ENCODE data around the gene SYNDIG1. TPM values are rescaled to one million over a fixed set of nuclear protein-coding genes. Genes with fewer than 3 reads are reported as not detected.

The SYNDIG1 gene
- total RNA-seq, 2 donors from 2014 or later = not detected

GRCh38 chr20:24638591-24639548 lies 169.4 kb downstream of the SYNDIG1 start:
- ATAC-seq (replicated peaks) = no peak
- Mint-ChIP-seq H3K36me3 (ENCODE audit: low read depth) (no peaks in the 10 kb centered on the region), H3K27ac (no peak overlapping the region), H3K27me3 (peaks cover 17% of the 10 kb centered on the region), H3K4me3 (no peak overlapping the region), H3K4me1 (no peaks in the 10 kb centered on the region), H3K9me3 (no peaks in the 10 kb centered on the region)

GRCh38 chr20:24640276-24640675 lies 170.8 kb downstream of the SYNDIG1 start:
- no peaks in the 10 kb centered on the region for H3K4me1 Mint-ChIP-seq
- no peak overlapping the region for H3K27ac Mint-ChIP-seq
- peaks cover 15% of the 10 kb centered on the region for H3K27me3 Mint-ChIP-seq
- H3K9me3 Mint-ChIP-seq = no peaks in the 10 kb centered on the region
- H3K36me3 Mint-ChIP-seq (ENCODE audit: low read depth) = no peaks in the 10 kb centered on the region
- no peak overlapping the region for H3K4me3 Mint-ChIP-seq
- ATAC-seq (replicated peaks) = no peak

DNA sequence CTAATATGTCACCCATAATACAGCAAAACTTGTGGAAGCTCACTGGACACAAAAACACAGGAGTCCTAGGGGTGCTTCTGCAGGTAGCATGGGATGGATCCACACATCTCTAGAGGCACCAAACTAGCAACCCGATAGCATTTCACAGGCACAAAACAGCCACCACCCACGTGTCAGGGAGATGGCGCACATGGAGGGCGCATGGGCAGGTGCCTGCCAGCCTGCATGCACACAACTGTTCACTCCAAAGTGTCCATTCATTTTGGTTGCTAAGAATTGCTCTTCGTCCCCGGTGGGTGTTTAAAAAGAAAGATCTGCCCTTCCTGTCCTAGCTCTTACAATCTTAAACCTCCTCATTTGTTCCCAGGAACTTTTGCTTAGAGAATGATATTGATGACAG lies 171.3 kb downstream of the SYNDIG1 start:
- H3K36me3 Mint-ChIP-seq (ENCODE audit: low read depth) = no peaks in the 10 kb centered on the region
- ATAC-seq (replicated peaks) = no peak
- H3K27ac Mint-ChIP-seq = no peak overlapping the region
- H3K4me1 Mint-ChIP-seq = no peaks in the 10 kb centered on the region
- no peak overlapping the region for H3K4me3 Mint-ChIP-seq
- H3K9me3 Mint-ChIP-seq = no peaks in the 10 kb centered on the region
- H3K27me3 Mint-ChIP-seq = peaks cover 12% of the 10 kb centered on the region

GRCh38 chr20:24643731-24644626 lies 174.6 kb downstream of the SYNDIG1 start:
- no peaks in the 10 kb centered on the region for H3K36me3 Mint-ChIP-seq (ENCODE audit: low read depth)
- no peaks in the 10 kb centered on the region for H3K9me3 Mint-ChIP-seq
- H3K4me1 Mint-ChIP-seq = no peaks in the 10 kb centered on the region
- peaks cover 28% of the 10 kb centered on the region for H3K27me3 Mint-ChIP-seq
- H3K27ac Mint-ChIP-seq = no peak overlapping the region
- no peak for ATAC-seq (replicated peaks)
- no peak overlapping the region for H3K4me3 Mint-ChIP-seq

DNA sequence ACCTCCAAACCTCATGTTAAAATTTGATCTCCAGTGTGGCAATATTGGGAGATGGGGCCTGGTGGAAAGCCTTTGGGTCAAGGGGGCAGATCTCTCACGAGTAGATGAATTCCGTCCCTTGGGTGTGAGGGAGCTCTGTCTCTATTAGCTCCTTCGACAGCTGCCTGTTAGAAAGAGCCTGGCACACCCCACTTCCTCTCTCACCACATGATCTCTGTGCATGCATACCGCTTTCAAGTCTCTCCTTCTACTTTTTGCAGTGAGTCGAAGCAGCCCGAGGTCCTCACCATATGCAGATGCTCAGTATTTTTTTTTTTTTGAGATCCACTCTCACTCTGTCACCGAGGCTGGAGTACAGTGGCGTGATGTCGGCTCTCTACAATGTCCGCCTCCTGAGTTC lies 176.9 kb downstream of the SYNDIG1 start:
- H3K4me1 Mint-ChIP-seq = no peaks in the 10 kb centered on the region
- no peak for ATAC-seq (replicated peaks)
- no peak overlapping the region for H3K27ac Mint-ChIP-seq

DNA sequence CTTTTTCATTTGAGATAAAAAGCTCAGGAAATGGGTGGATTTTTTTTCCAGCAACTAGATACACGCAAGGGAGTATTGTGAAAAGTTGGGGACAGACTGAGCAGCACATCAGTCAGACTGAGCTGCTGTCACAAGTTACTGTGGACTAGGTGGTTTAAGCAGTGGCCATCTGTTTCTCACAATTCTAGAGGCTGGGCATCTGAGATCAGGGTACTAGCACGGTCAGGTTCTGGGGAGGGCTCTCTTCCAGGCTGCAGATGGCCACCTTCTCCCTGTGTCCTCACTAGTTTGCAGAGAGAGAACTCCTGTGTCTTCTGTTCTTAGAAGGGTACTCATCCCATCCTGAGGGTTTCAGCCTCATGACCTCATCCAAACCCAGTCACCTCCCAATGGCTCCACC lies 178.3 kb downstream of the SYNDIG1 start:
- peaks cover 26% of the 10 kb centered on the region for H3K27me3 Mint-ChIP-seq
- no peaks in the 10 kb centered on the region for H3K4me1 Mint-ChIP-seq
- H3K4me3 Mint-ChIP-seq = no peak overlapping the region
- H3K9me3 Mint-ChIP-seq = no peaks in the 10 kb centered on the region
- ATAC-seq (replicated peaks) = no peak
- H3K36me3 Mint-ChIP-seq (ENCODE audit: low read depth) = no peaks in the 10 kb centered on the region
- H3K27ac Mint-ChIP-seq = no peak overlapping the region

More for the DNA sequence above, 176.9 kb downstream of the SYNDIG1 start:
- no peak overlapping the region for H3K4me3 Mint-ChIP-seq
- H3K9me3 Mint-ChIP-seq = no peaks in the 10 kb centered on the region
- H3K27me3 Mint-ChIP-seq = peaks cover 26% of the 10 kb centered on the region
- H3K36me3 Mint-ChIP-seq (ENCODE audit: low read depth) = no peaks in the 10 kb centered on the region

GRCh38 chr20:24648481-24648880 lies 179.1 kb downstream of the SYNDIG1 start:
- no peak overlapping the region for H3K4me3 Mint-ChIP-seq
- H3K27ac Mint-ChIP-seq = no peak overlapping the region
- no peaks in the 10 kb centered on the region for H3K36me3 Mint-ChIP-seq (ENCODE audit: low read depth)
- no peak for ATAC-seq (replicated peaks)
- peaks cover 26% of the 10 kb centered on the region for H3K27me3 Mint-ChIP-seq
- no peaks in the 10 kb centered on the region for H3K4me1 Mint-ChIP-seq
- no peaks in the 10 kb centered on the region for H3K9me3 Mint-ChIP-seq

DNA sequence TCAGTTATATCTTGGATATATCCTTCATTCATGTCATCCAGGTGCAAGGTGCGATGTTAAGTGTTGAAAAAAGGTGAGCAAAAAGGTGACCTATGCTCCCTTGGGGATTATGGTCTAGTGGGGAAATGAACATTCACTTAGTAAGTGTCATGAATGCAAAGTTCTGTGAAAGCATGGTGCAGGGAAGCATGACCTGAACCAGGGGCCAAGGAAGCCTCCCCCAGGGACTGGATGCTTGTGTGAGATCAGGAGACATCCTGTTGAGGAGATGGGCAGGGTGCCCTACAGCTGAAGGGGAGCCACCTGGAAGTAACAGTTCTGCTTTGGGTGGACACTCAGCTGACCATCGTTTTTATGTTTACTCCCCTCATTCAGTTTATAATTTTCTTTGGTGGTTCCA lies 179.5 kb downstream of the SYNDIG1 start:
- Mint-ChIP-seq H3K36me3 (ENCODE audit: low read depth) (no peaks in the 10 kb centered on the region), H3K4me3 (no peak overlapping the region), H3K9me3 (no peaks in the 10 kb centered on the region), H3K4me1 (no peaks in the 10 kb centered on the region), H3K27me3 (peaks cover 26% of the 10 kb centered on the region), H3K27ac (no peak overlapping the region)
- no peak for ATAC-seq (replicated peaks)

GRCh38 chr20:24649787-24650490 lies 180.5 kb downstream of the SYNDIG1 start:
- Mint-ChIP-seq H3K27me3 (peaks cover 26% of the 10 kb centered on the region), H3K4me1 (no peaks in the 10 kb centered on the region), H3K9me3 (no peaks in the 10 kb centered on the region), H3K4me3 (no peak overlapping the region), H3K36me3 (ENCODE audit: low read depth) (no peaks in the 10 kb centered on the region), H3K27ac (no peak overlapping the region)
- no peak for ATAC-seq (replicated peaks)

GRCh38 chr20:24651171-24651975 lies 181.9 kb downstream of the SYNDIG1 start:
- Mint-ChIP-seq H3K4me1 (no peaks in the 10 kb centered on the region), H3K36me3 (ENCODE audit: low read depth) (no peaks in the 10 kb centered on the region), H3K27ac (no peak overlapping the region), H3K9me3 (no peaks in the 10 kb centered on the region), H3K27me3 (peaks cover 19% of the 10 kb centered on the region), H3K4me3 (no peak overlapping the region)
- no peak for ATAC-seq (replicated peaks)

DNA sequence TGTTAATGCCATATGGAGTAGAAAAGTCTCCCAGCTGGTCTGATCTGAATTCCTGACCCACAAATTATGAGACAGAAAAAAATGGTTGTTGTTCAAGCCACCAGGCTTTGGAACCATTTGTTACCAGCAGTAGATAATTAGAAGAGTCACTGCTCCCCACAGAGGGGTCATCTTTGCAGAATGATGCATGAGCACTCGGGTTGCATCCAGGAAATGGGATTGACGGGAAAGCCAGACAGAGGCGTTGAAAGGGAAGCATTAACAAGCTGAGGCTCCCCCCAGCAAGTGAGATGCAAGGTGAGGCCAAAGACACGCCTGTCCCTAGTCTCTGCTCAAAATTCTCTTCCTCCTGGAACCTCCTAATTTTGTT lies 182.5 kb downstream of the SYNDIG1 start:
- Mint-ChIP-seq H3K4me1 (no peaks in the 10 kb centered on the region), H3K27ac (no peak overlapping the region), H3K4me3 (no peak overlapping the region), H3K9me3 (no peaks in the 10 kb centered on the region), H3K36me3 (ENCODE audit: low read depth) (no peaks in the 10 kb centered on the region), H3K27me3 (peaks cover 16% of the 10 kb centered on the region)
- no peak for ATAC-seq (replicated peaks)

DNA sequence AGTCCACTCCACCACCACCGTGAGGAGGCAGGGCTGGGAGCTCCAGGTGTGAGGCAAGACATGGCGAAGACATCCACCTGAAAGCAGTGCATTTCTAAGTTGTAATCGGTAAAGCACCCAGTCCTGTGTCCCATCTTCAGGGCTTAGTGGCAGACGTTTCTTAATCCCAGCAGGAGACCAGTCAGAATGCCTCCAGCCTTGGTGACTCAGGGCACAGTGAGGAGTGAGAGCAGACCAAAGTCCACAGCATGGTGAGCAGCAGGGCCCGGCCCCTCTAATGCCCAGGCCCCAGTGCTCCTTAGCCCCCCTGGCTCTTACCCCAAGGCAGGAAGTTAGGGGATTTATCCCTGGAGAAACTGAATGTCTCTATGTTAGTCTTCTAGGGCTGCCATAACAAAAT lies 183.9 kb downstream of the SYNDIG1 start:
- Mint-ChIP-seq H3K27ac (no peak overlapping the region), H3K27me3 (peaks cover 9% of the 10 kb centered on the region), H3K4me3 (no peak overlapping the region), H3K9me3 (no peaks in the 10 kb centered on the region), H3K4me1 (no peaks in the 10 kb centered on the region), H3K36me3 (ENCODE audit: low read depth) (no peaks in the 10 kb centered on the region)
- no peak for ATAC-seq (replicated peaks)

DNA sequence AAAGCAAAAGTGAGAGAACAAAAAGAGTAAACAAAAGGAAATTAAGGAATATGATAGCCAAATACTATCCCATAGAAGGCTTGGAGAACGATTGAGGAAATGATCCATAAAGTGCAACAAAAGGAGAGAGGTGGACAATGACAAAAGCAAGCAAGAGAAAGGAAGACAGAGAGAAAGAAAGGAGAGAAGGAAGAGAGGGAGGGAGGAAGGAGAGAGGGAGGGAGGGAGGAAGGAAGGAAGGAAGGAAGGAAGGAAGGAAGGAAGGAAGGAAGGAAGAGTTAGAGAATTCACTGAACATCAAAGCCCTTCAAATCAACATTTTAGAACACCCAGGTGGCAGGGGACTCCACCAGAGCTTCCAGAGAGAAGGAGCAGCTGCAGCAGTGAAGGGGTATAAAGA lies 185.0 kb downstream of the SYNDIG1 start:
- Mint-ChIP-seq H3K36me3 (ENCODE audit: low read depth) (no peaks in the 10 kb centered on the region), H3K9me3 (no peaks in the 10 kb centered on the region), H3K27me3 (peaks cover 5% of the 10 kb centered on the region), H3K4me1 (no peaks in the 10 kb centered on the region), H3K4me3 (no peak overlapping the region), H3K27ac (no peak overlapping the region)
- no peak for ATAC-seq (replicated peaks)

- H3K4me1 Mint-ChIP-seq = no peaks in the 10 kb centered on the region
- ATAC-seq (replicated peaks) = no peak
- no peaks in the 10 kb centered on the region for H3K36me3 Mint-ChIP-seq (ENCODE audit: low read depth)
- H3K27ac Mint-ChIP-seq = no peak overlapping the region
- peaks cover 5% of the 10 kb centered on the region for H3K27me3 Mint-ChIP-seq
- H3K9me3 Mint-ChIP-seq = no peaks in the 10 kb centered on the region
- no peak overlapping the region for H3K4me3 Mint-ChIP-seq
These were observed 187.0 kb downstream of the SYNDIG1 start for GRCh38 chr20:24656391-24656790.
